Mononuclear cell (primary cell): ENCODE measurements around the gene ME3. TPM values are rescaled to one million over a fixed set of nuclear protein-coding genes. Genes with fewer than 3 reads are reported as not detected.

Experiments
- H3K27me3 ChIP-seq: 2 replicates; pipeline ENCODE4 v1.6.0; 2011; ENCODE audit warnings: low read length, control low read depth; ENCODE audit not compliant: insufficient read depth
- H3K4me1 ChIP-seq: 2 replicates; pipeline ENCODE4 v1.5.1; 2011; ENCODE audit warnings: mild to moderate bottlenecking, low read length, control low read depth; ENCODE audit not compliant: insufficient read depth
- H3K4me3 ChIP-seq: 2 replicates; pipeline ENCODE4 v1.5.1; 2011; ENCODE audit warnings: mild to moderate bottlenecking, low read length, moderate library complexity
- H3K9me3 ChIP-seq: 2 replicates; pipeline ENCODE4 v1.5.1; 2011; ENCODE audit warnings: low read depth, mild to moderate bottlenecking, control low read depth, low read length
- total RNA-seq: library from RNA; depleted of rRNA; stranded (reverse); fragments of >200 nt; gene quantifications from one replicate; pipeline ENCODE4 v1.2.3, GENCODE V29; 2012

Gene ME3
- total RNA-seq, 1 donor: 4.2 TPM

DNA sequence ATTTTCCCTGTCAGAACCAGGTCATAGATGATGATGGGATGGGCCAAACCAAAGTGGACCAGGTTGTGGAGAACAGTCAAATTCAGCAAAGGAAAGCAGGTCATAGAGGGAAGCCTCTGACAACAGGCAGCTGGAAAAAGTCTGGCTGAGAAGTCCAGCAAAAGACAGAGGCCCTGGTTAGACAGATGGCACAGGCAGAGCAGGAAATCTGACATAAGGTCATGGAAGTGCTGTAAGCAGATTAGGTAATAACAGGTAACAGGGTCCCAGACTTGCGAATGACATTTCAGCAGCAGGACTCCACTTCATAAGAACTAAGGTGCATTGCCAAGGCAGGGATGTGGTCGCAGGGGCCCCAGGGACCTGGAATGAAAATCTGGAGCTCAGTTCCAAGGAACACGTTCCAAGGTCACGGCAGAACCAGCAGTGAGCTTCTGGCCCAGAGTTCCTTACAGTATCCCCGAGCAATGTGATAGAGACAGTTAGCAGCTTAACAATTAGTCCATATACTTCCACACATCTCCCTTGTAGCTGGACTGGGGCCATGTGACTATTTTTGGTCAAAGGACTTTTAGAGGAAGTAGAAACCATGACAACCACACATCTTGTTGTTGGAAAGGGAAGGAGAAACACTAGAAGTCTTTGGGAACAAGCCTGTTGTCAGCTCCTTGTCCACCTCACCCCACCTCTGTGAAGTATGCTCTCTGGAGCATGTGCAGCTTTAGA, 75.4 kb downstream of the ME3 start:
- Histone ChIP-seq H3K27me3 (no peaks in the 10 kb centered on the region), H3K4me3 (no peak overlapping the region)

DNA sequence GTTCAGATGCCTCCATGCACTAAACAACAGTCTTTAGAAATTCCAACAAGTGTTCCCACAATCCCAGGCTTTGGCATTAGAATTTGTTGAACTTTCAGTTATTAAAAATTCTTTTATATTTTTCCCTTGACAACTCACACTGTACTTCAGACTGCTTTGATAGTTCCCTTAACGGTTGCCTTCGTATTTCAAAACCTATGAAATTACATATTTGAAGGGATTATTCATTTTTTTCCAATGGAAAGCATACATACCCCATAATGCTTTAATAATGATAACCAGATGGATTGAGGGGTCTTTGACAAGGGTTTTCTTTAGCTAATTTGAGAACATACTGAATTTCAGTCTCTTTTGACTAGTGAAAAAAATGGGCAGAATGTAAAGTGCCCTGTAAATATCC, 76.5 kb downstream of the ME3 start:
- H3K4me3 ChIP-seq: no peak overlapping the region
- no peaks in the 10 kb centered on the region for H3K9me3 ChIP-seq
- H3K4me1 ChIP-seq: peaks cover 24% of the 10 kb centered on the region
- no peaks in the 10 kb centered on the region for H3K27me3 ChIP-seq

More for the DNA sequence above, 75.4 kb downstream of the ME3 start:
- peaks cover 24% of the 10 kb centered on the region for H3K4me1 ChIP-seq
- no peaks in the 10 kb centered on the region for H3K9me3 ChIP-seq

DNA sequence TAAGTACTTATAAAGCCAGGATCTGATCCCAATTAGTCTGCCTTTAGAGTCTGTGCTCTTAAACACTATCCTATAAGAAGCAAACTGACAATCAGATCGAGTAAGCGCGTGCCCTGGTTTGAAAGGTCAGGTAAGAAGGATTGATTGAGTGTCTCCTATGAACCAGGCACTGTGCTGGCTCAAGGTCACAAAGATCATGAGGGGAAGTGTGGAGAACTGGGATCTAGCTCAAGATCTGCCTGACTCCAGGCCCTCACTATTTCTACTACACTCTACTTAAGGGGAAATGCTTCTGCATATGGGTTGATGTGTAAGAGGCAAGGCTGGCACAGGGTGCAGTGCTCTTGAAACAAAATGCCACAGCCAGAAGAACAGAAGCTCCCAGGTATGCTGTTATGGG, 77.0 kb downstream of the ME3 start:
- no peak overlapping the region for H3K4me3 ChIP-seq
- H3K4me1 ChIP-seq: peaks cover 24% of the 10 kb centered on the region
- no peaks in the 10 kb centered on the region for H3K27me3 ChIP-seq
- H3K9me3 ChIP-seq: no peaks in the 10 kb centered on the region

DNA sequence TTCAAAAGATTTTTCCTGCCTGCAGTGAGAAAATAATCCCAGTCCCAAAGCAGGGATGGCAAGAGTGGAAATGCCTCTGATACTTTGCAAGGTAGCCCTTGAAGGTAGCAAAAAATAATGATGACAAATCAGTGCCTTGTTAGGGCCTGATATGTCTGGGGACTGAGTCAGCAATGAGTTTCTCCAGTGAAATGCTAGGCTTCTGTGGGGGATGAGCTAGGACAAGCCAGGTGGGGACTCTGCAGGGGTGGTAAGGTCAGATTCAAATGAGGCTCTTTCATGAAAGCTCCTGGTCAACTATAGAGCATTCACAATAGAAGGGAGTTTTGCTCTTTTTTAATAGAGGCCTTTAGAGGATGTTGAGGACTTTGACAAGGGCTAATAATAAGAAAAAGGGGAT, 77.7 kb downstream of the ME3 start:
- Histone ChIP-seq H3K27me3 (no peaks in the 10 kb centered on the region), H3K9me3 (no peaks in the 10 kb centered on the region), H3K4me3 (no peak overlapping the region), H3K4me1 (peaks cover 24% of the 10 kb centered on the region)

DNA sequence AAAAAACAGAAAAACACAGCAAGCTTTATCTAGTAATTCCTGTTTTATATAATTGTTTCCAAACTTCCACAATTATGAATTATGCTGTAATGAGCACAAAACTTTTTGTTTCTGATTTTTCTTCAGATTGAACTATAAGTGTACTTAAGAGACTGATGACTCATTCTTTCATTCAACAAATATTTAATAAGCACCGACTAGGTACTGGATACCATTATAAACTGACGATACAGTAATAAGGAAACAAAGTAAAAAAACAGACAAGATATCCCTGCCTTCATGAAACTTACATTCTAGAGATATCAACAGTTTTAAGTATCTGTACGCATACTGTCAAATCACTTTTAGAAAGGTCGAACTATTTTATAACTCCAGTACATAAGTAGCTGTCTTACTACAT, 78.6 kb downstream of the ME3 start:
- Histone ChIP-seq H3K27me3 (no peaks in the 10 kb centered on the region), H3K9me3 (no peaks in the 10 kb centered on the region), H3K4me1 (peaks cover 24% of the 10 kb centered on the region), H3K4me3 (no peak overlapping the region)

DNA sequence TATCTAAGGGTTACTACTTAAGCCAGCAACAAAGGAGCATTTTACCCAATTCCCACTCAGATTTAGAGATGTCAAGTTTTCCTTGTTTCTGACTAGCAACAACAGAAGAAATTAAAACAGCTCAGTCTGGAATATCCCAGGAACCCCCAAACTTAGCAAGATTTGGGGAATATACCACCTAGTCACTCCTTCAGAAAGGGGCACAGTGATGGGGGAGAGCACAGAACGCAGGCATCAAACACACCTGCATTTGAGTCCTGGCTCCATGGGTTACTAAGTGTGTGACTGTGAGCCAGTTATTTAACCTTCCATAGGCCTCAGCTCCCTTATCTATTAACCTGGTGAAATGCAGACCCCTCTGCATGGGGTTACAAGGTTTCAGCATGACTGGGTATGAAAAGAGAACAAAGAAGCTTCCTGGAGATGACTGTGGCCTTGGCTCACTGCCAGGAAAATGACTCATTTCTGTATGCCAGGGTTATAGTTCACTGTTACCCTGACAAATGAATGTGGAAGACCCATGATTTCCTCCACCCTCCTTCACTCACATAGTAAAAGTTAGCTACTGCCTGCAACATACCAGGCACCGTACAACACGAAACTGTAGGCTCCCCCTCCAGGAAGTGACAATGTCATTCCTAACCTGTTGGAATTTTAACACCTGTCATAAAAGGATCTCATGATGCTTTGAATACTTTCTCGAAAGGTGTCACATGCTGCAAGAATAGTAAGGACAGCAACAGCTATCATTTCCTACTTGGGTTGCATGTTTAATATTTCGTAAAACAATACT, 79.6 kb downstream of the ME3 start:
- Histone ChIP-seq H3K4me3 (no peak overlapping the region), H3K9me3 (no peaks in the 10 kb centered on the region), H3K27me3 (no peaks in the 10 kb centered on the region), H3K4me1 (peaks cover 24% of the 10 kb centered on the region)

DNA sequence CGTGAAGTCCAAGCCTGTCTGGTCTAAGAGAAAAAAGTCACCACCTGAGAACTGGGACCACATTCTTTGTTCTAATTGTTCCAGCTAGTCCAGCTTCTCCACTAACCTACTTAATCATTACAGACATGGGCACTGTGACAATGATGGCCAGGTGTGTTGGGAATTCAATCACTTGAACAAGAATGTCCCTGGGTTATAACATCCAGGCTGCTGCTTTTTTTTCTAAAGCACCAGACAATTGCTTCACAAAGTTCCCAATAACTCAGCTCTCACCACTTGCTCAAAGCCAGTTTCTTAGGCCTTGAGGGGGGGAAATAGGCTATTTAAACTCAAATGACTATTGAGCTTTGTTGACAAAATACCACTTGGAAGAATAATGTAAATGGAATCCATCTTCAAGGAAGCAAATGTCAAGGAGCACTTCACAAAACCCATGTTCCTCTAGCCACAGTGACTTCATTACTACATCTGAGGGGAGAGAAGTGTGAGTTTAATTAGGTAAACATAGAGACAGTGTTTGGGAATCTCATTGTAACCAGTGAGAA, 80.3 kb downstream of the ME3 start:
- H3K27me3 ChIP-seq: no peaks in the 10 kb centered on the region
- no peaks in the 10 kb centered on the region for H3K9me3 ChIP-seq
- H3K4me1 ChIP-seq: peaks cover 20% of the 10 kb centered on the region
- H3K4me3 ChIP-seq: no peak overlapping the region

DNA sequence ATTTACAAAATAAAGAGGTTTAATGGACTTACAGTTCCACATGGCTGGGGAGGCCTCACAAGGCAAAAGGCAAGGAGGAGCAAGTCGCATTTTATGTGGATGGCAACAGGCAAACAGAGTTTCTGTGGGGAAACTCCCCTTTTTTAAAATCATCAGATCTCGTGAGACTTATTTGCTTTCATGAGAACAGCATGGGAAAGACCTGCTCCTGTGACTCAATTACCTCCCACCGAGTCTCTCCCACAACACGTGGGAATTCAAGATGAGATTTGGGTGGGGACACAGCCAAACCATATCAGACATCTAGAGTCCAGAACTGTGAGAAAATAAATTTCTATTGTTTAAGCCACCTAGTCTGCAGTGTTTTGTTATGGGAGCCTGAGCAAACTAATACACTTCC, 80.8 kb downstream of the ME3 start:
- peaks cover 16% of the 10 kb centered on the region for H3K4me1 ChIP-seq
- no peaks in the 10 kb centered on the region for H3K27me3 ChIP-seq
- H3K9me3 ChIP-seq: no peaks in the 10 kb centered on the region
- no peak overlapping the region for H3K4me3 ChIP-seq

DNA sequence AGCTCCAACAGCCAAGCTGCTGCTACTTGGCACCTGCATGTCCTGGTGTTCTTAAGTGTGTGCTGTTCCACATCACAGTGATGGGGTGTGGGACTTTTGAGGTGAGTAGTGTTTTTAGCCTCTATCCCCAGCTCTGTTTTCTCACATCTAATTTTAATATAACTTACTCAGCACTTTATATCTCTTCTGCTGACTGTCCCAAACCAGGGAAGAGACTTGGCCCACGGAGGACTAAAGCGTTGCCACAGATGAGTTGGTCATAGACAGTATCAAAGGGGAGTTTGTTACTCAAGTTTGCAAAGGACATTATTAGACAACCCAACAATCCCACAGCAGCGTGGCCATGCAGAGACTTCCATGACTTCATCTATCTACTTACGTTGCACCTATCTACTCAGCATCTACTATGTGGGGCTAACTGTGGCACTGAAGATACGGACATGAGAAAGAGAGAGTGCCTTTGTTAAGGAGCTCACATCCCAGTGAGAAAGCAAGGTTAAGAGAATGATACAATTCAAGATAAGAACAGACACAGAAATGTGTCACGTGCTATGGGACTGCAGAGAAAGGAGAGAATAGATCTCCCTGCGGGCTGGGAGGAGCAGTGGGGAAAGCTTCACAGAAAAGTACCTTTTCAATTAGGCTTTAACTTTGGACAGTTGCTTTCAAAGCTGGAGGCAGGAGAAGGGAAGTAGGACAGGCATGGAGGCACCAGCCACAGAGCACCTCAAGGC, 82.4 kb downstream of the ME3 start:
- Histone ChIP-seq H3K4me1 (peaks cover 11% of the 10 kb centered on the region), H3K9me3 (no peaks in the 10 kb centered on the region), H3K27me3 (no peaks in the 10 kb centered on the region), H3K4me3 (no peak overlapping the region)

DNA sequence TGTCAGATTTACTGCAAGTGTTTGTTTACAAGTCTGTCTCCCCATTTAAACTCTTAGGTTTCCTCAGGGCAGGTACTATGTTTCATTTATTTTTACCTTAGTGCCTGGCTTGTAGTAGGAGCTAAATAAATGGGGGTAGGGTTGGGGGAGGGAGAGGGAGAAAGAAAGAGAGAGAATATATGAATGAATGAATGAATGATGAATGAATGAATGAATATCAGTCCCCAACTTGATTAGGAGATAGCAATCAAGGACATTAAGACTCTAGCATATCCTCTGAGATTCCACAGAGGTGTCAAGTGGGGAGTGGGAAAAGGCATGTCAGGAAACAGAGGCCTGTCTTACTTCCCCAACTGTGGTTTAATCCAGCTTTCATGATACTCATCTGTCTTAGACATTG, 83.2 kb downstream of the ME3 start:
- Histone ChIP-seq H3K4me3 (no peak overlapping the region), H3K4me1 (peaks cover 11% of the 10 kb centered on the region), H3K9me3 (no peaks in the 10 kb centered on the region), H3K27me3 (no peaks in the 10 kb centered on the region)

DNA sequence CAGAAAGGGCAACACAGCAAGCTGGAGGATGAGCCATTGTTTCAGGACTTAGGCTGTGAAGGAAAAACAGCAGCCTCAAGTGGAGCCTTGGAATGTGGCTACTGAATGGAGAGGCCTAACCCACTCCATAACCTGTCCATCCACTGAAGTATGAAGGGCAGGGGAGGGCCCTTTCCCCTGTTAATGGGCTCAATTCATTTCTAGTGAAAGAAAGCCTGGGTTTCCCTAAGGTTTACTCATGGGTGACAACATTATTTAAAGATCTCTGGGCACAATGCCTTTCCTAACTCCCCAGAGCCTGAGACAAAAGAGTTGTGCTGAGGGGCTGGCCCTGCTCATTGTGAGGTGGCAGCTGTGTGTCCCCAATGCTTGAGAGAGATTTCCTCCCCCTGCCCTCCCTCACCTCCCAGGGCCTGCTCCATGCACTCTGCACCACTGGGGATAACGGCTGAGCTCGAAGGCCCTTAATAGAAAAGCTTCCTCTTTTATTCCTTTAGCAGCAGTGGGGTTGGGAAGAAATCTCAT, 83.8 kb downstream of the ME3 start:
- Histone ChIP-seq H3K4me1 (peaks cover 11% of the 10 kb centered on the region), H3K4me3 (no peak overlapping the region)

DNA sequence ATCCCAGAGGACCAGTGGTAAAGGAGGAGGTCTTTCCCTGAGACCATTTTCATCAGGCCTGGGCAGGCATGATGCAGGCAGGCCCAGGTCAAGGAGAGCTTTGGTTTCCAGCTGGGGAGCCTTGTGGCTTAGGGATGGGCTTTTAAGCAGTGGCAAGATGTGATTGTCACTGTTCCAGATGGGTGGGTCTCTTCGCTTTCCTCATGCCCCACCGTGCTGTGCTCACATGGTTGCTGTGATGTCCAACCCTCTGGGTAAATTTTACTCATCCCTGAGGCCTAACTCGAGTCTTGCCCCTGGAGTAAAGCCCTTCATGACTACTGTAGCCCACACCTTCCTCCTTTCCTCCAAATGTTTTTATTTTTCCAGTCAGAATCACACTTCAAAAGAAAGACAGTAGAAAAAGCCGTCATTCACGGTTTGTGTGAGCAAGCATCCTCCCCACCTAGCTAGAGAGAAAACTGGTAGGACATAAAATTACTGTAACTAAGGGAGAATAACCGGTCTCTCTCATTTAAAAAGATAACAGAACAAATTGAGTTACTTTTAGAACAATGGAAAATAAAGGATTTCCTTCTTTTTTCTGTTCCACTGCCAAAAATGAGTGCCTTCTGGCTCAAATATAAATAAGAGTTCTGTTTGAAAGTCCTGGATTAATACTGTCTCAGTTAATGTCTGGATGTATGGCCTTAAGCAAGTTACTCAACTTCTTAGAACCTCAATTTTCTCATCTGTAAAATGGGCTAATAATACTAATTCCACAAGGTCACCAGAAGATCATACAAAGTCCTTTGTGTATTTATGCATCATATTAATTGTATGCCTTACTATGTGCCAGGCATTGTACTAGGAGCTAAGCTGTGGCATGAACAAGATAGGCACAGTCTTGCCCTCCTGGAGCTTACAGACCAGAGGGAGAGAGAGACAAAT, 84.9 kb downstream of the ME3 start:
- no peak overlapping the region for H3K4me3 ChIP-seq
- peaks cover 4% of the 10 kb centered on the region for H3K4me1 ChIP-seq
- no peaks in the 10 kb centered on the region for H3K9me3 ChIP-seq

More for the DNA sequence above, 83.8 kb downstream of the ME3 start:
- Histone ChIP-seq H3K27me3 (no peaks in the 10 kb centered on the region), H3K9me3 (no peaks in the 10 kb centered on the region)

DNA sequence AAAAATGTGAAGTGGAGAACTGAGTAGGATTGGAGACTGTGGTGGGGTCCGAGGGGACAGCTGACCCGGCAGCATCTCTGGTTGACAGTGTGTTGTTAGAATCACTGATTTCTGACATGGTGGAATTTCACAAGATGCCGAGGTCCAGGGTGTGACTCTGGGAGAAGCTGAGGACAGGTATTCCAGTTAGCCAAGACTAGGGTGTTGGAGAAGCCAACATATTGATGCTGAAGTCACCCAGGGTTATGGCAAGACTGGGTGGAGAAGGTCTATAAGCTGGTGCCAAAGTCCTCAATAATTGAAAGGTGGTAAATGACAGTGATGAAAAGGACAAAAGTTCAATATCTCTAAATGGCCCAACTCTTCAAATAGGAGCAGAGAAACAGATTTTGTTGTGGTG, 86.1 kb downstream of the ME3 start:
- H3K9me3 ChIP-seq: no peaks in the 10 kb centered on the region
- no peaks in the 10 kb centered on the region for H3K27me3 ChIP-seq
- no peaks in the 10 kb centered on the region for H3K4me1 ChIP-seq
- H3K4me3 ChIP-seq: no peak overlapping the region

More for the DNA sequence above, 84.9 kb downstream of the ME3 start:
- no peaks in the 10 kb centered on the region for H3K27me3 ChIP-seq

DNA sequence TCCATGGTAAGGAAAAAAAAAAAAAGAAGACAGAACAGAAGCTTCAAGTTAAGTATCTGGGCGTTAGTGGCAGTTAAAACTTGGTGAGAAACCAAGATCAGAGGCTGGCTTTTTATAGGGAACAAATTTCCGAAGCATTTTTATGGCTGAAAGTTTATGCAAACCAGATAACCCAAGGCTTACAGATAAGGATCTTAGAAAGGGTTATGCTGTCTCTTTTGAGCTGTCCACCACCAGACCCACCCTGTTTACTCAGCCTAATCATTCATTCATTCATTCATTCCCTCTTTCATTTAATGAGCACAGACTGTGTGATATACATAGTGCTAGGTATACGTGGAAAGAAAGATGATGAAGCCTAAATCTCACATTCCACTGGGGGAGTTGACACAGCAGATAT, 89.5 kb downstream of the ME3 start:
- H3K4me3 ChIP-seq: no peak overlapping the region
- no peaks in the 10 kb centered on the region for H3K4me1 ChIP-seq
- H3K27me3 ChIP-seq: no peaks in the 10 kb centered on the region
- H3K9me3 ChIP-seq: no peaks in the 10 kb centered on the region
